K562 (cell line): Measurements from ENCODE around the gene TMEM108. TPM values are rescaled to one million over a fixed set of nuclear protein-coding genes. Genes with fewer than 3 reads are reported as not detected.

Experiments used
- ATAC-seq: fragments of 200-7000 bp; cut with Tn5 transposase; 3 replicates; pipeline ENCODE4 v1.9.1; 2020; ENCODE audit warnings: moderate library complexity
- BruUV-seq: library from RNA; stranded (reverse); fragments of 400-500 nt; replicated peaks from 2 replicates; lab custom pipeline; 2021; lab: Mats Ljungman, UMichigan
- CTCF ChIA-PET: fragments of 300-600 bp; formaldehyde crosslinking; extraction: SDS; loops from one replicate; lab custom pipeline; 2021; ENCODE audit warnings: low intra/inter-chr PET ratio; lab: Yijun Ruan, JAX
- POLR2A ChIA-PET: fragments of 300-600, 350-650 bp; sonication (Branson Sonifier 250); formaldehyde crosslinking; extraction: SDS; loops from one replicate; lab custom pipeline; 2021; ENCODE audit warnings: antibody characterized with exemption, inconsistent platforms; lab: Yijun Ruan, JAX
- DNase-seq, 4 experiments: peaks; one replicate each; pipeline versions ENCODE4 v3.0.0 to v3.0.0-alpha.2; 2011 to 2018; ENCODE audit warnings: low spot score in 3 of 4, mixed read lengths in 3 of 4; ENCODE audit errors: extremely low read depth in 1 of 4
- FAIRE-seq: peaks from 2 replicates; lab custom pipeline; 2011; peaks lifted over from hg19 to GRCh38; lab: Jason Lieb, UNC
- H2AFZ ChIP-seq: 2 replicates; pipeline ENCODE4 v1.6.0; 2011; ENCODE audit warnings: low read depth, low read length, control low read depth, inconsistent platforms
- H3K27ac ChIP-seq: fragments of 200-600 bp; 3 replicates; pipeline ENCODE4 v1.8.0; 2011; ENCODE audit warnings: low read depth, mild to moderate bottlenecking, control low read depth, inconsistent platforms, low read length, moderate library complexity, mixed read lengths; ENCODE audit errors: extremely low read depth
- H3K27me3 ChIP-seq, 2 experiments: fragments of 300-600 bp in 1 of 2; 2 replicates in 1 of 2; 3 replicates in 1 of 2; pipeline versions ENCODE4 v1.6.0 to v1.8.0; 2011; ENCODE audit warnings: inconsistent platforms in 2 of 2, low read length in 2 of 2, mild to moderate bottlenecking in 1 of 2, mixed read lengths in 1 of 2, moderate library complexity in 1 of 2; ENCODE audit not compliant: control insufficient read depth in 2 of 2, insufficient read depth in 2 of 2
- H3K36me3 ChIP-seq: fragments of 300-600 bp; 3 replicates; pipeline ENCODE4 v1.8.0; 2011; ENCODE audit warnings: mild to moderate bottlenecking, low read length, inconsistent platforms; ENCODE audit not compliant: control insufficient read depth, insufficient read depth
- H3K4me1 ChIP-seq, 2 experiments: fragments of 200-600 bp in 1 of 2; replicated peaks in 1 of 2; 2 replicates in 1 of 2; 3 replicates in 1 of 2; pipeline versions ENCODE4 v1.5.1 to v1.8.0; 2011; ENCODE audit warnings: inconsistent platforms in 2 of 2, low read length in 2 of 2, mild to moderate bottlenecking in 1 of 2, mixed read lengths in 1 of 2, moderate library complexity in 1 of 2; ENCODE audit not compliant: control insufficient read depth in 2 of 2, insufficient read depth in 2 of 2
- H3K4me2 ChIP-seq: 2 replicates; pipeline ENCODE4 v1.6.1; 2011; ENCODE audit warnings: low read length, control low read depth, inconsistent platforms, mixed read lengths; ENCODE audit not compliant: insufficient read depth
- H3K4me3 ChIP-seq: fragments of 200-600 bp; sonication (generic), shearing (Covaris generic); 2 replicates; pipeline ENCODE4 v1.5.1; 2016; ENCODE audit warnings: control low read depth, inconsistent platforms
- H3K79me2 ChIP-seq: fragments of 200-600 bp; 3 replicates; pipeline ENCODE4 v1.8.0; 2011; ENCODE audit warnings: low read length, inconsistent platforms; ENCODE audit not compliant: control insufficient read depth, insufficient read depth
- H3K9ac ChIP-seq, 2 experiments: 2 replicates each; pipeline versions ENCODE4 v1.6.0 to v1.6.1; 2011; ENCODE audit warnings: low read depth in 2 of 2, low read length in 2 of 2, control low read depth in 1 of 2, inconsistent platforms in 1 of 2, mild to moderate bottlenecking in 1 of 2, mixed read lengths in 1 of 2; ENCODE audit not compliant: insufficient read depth in 1 of 2
- H3K9me1 ChIP-seq: one replicate; pipeline ENCODE4 v1.6.0; 2011; ENCODE audit warnings: inconsistent platforms, mild to moderate bottlenecking, low read length, moderate library complexity; ENCODE audit not compliant: control insufficient read depth, insufficient read depth
- H3K9me3 ChIP-seq: replicated peaks from 2 replicates; pipeline ENCODE4 v1.5.1; 2011; ENCODE audit warnings: low read depth, low read length, inconsistent platforms; ENCODE audit not compliant: control insufficient read depth, insufficient read depth
- H4K20me1 ChIP-seq: replicated peaks from 2 replicates; pipeline ENCODE4 v1.6.1; 2011; ENCODE audit warnings: low read length, inconsistent platforms, mixed read lengths; ENCODE audit not compliant: control insufficient read depth, insufficient read depth
- ASH1L ChIP-seq: fragments of 450-650 bp; IDR thresholded peaks from 2 replicates; pipeline ENCODE4 v1.6.1; 2018; ENCODE audit warnings: borderline replicate concordance, mild to moderate bottlenecking, low read depth; ENCODE audit not compliant: partially characterized antibody
- ELF4 ChIP-seq: fragments of 450-650 bp; formaldehyde crosslinking; IDR thresholded peaks from 2 replicates; pipeline ENCODE4 v1.4.0; 2022; ENCODE audit warnings: missing genetic modification characterization
- MIER1 ChIP-seq: fragments of 450-650 bp; IDR thresholded peaks from 2 replicates; pipeline ENCODE4 v1.6.1; 2016; ENCODE audit warnings: antibody characterized with exemption, mild to moderate bottlenecking, low read depth
- SNRNP70 ChIP-seq: fragments of 200-400 bp; formaldehyde crosslinking; optimal IDR thresholded peaks from 2 replicates; pipeline ENCODE3; 2017; ENCODE audit warnings: low read depth, low read length
- ZNF197 ChIP-seq: fragments of 200-800 bp; sonication (Bioruptor generic); IDR thresholded peaks from 2 replicates; pipeline ENCODE4 v1.6.1; 2016; ENCODE audit warnings: low read depth, missing genetic modification characterization, missing compliant biosample characterization
- WGBS: fragments of 100-300 bp; shearing (Covaris generic); methylation state at CpG from one replicate; pipeline ENCODE4 v1.1.6; 2016; ENCODE audit warnings: low coverage, mixed read lengths; ENCODE audit not compliant: insufficient coverage; ENCODE audit errors: missing lambda C conversion rate; 5-methylcytosine and 5-hydroxymethylcytosine counted together
- in situ Hi-C: fragments of 300-500 bp; cut with MboI; formaldehyde crosslinking; loops from 4 replicates; pipeline ENCODE4 v1.15.0; 2018; ENCODE audit warnings: inconsistent platforms, mixed read lengths
- intact Hi-C: fragments of 100-400 bp; cut with micrococcal nuclease; formaldehyde crosslinking; loops from 2 replicates; pipeline ENCODE4 v1.14.2; 2022
- polyA plus RNA-seq, 8 experiments: library from polyadenylated mRNA; depleted of rRNA in 4 of 8; stranded (reverse) in 5 of 8; unstranded in 3 of 8; fragments of >200 nt; fragmentation: Nextera tagmentation in 2 of 8; fragmentation: Illumina TruSeq in 1 of 8; extraction: Ambion mirVana in 2 of 8; extraction: Trizol in 1 of 8; gene quantifications; 2 replicates each; pipeline versions ENCODE4 v1.2.1 to v1.2.3, GENCODE V29; 2011 to 2014; ENCODE audit warnings: inconsistent platforms in 1 of 8, missing spikeins in 1 of 8
- total RNA-seq, 7 experiments: library from RNA; depleted of rRNA in 6 of 7; stranded (reverse); fragments of >200 nt in 6 of 7; fragmentation: Illumina TruSeq in 2 of 7; extraction: Trizol in 2 of 7; gene quantifications; 2 replicates each; pipeline versions ENCODE4 v1.2.1 to v1.2.3, GENCODE V29; 2011 to 2021; ENCODE audit warnings: low replicate concordance in 1 of 7
- TF ChIP-seq, protein P1 (sequence below): fragments of 250-450 bp; sonication (Bioruptor Pico); IDR thresholded peaks from 2 replicates; pipeline ENCODE4 v1.9.0; 2021; ENCODE audit warnings: mild to moderate bottlenecking, inconsistent platforms

The TMEM108 gene
- total and polyA plus RNA-seq, 9 of the 15 experiments (the other 6 are each of a cell fraction or from before 2014, with no cell fraction given), result 0.65 to 11.1 (median 3.4) TPM

GRCh38 chr3:133021206-133021605, 17.0 kb upstream of the TMEM108 start:
- intact Hi-C loops (no loop called here), in situ Hi-C loops (no loop called here)
- Histone ChIP-seq H3K4me3 (no peak overlapping the region), H3K36me3 (no peaks in the 10 kb centered on the region), H3K9me3 (no peaks in the 10 kb centered on the region), H2AFZ (no peak overlapping the region), H3K9me1 (no peaks in the 10 kb centered on the region), H4K20me1 (no peaks in the 10 kb centered on the region), H3K27me3 (no peaks in the 10 kb centered on the region), H3K79me2 (no peaks in the 10 kb centered on the region), H3K27ac (no peak overlapping the region), H3K4me2 (no peak overlapping the region), H3K9ac (no peak overlapping the region), H3K4me1 (no peaks in the 10 kb centered on the region; a peak in 1 of 5 replicates)
- DNase-seq (no peak), ATAC-seq (no peak), FAIRE-seq (no peak)
- 64% methylated on average over 2 of the region's 2 CpGs for WGBS
- BruUV-seq, result no TSS peak
- CTCF ChIA-PET, result no interaction called here
- no peak for TF ChIP-seq SNRNP70
- TF ChIP-seq ELF4 (CRISPR knock-in tag), result no peak
- TF ChIP-seq, protein P1, sequence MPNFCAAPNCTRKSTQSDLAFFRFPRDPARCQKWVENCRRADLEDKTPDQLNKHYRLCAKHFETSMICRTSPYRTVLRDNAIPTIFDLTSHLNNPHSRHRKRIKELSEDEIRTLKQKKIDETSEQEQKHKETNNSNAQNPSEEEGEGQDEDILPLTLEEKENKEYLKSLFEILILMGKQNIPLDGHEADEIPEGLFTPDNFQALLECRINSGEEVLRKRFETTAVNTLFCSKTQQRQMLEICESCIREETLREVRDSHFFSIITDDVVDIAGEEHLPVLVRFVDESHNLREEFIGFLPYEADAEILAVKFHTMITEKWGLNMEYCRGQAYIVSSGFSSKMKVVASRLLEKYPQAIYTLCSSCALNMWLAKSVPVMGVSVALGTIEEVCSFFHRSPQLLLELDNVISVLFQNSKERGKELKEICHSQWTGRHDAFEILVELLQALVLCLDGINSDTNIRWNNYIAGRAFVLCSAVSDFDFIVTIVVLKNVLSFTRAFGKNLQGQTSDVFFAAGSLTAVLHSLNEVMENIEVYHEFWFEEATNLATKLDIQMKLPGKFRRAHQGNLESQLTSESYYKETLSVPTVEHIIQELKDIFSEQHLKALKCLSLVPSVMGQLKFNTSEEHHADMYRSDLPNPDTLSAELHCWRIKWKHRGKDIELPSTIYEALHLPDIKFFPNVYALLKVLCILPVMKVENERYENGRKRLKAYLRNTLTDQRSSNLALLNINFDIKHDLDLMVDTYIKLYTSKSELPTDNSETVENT (CRISPR knock-in tag), result no peak
- no peak for TF ChIP-seq ZNF197
- no peak for TF ChIP-seq ASH1L
- no peak for TF ChIP-seq MIER1
- POLR2A ChIA-PET, result interaction anchor here (0.9 kb wide), 1 partner anchor 15 kb away, joined by 3 read pairs; no protein-coding TSS in a partner anchor
